GM19023 (cell line): ENCODE measurements around the gene KLF12.

ENCODE experiments used
- ATAC-seq: cut with Tn5 transposase; IDR thresholded peaks from one replicate; pipeline ENCODE4 v1.9.1; 2021; ENCODE audit warnings: mild to moderate bottlenecking, moderate library complexity; ENCODE audit not compliant: unreplicated experiment

The KLF12 gene

GRCh38 chr13:74103970-74104555 is 30.1 kb downstream of the KLF12 start:
- no peak for ATAC-seq

DNA sequence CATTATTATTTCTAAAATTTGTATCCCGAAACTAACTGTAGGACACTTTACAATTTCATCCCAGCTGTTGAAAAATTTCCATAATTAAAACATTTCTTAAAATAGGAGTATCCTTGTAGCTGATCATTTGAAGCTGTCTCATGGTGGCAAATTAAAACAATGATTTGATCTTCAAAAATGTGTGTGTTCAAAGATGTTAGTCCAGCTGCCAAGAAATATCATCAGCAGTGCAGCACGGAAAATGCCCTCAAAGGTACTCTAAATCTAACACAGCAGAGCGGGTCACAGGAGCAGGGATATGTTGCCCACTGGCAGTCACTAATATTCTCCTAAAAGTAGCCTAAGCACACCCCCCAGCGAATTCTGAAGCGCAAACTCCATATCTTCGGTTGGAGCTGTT is 31.0 kb downstream of the KLF12 start:
- ATAC-seq, result no peak

DNA sequence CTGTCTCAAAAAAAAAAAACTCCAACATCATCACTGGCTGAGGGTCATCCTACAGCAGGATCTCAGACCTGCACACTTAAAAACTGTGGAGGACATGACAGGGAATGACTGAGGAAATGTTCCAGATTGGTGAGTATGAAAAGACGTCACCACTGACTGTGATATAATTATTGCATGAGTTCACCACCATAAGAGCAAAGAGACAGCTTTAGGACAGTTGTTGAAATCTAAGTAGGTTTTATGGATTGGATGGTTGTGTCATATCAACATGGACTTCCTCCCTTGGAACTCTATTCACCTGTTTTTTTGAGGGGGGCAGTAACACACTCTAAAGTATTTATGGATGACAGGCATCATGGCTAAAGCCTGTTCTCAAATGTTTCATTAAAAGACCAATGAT is 31.5 kb downstream of the KLF12 start:
- no peak for ATAC-seq

- no peak for ATAC-seq
These were observed 32.8 kb downstream of the KLF12 start for GRCh38 chr13:74101436-74101835.

DNA sequence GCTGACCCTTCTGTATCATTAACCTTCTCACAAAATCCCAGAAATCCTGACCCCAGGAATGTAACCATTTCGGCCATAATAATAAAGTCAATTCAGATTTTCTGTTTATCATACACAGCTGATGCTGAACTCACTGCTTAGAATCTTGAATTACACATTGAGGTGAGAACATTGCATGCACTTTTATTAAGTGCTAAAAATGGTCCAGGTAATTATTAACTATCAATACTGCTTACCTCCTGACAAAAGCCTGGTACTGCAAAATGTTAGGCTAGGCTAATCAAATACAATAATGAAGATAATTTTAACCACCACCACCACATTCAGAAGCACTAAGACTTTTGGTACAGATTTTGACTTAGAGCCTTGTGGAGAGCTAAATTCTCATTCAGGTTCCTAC is 36.1 kb downstream of the KLF12 start:
- no peak for ATAC-seq

DNA sequence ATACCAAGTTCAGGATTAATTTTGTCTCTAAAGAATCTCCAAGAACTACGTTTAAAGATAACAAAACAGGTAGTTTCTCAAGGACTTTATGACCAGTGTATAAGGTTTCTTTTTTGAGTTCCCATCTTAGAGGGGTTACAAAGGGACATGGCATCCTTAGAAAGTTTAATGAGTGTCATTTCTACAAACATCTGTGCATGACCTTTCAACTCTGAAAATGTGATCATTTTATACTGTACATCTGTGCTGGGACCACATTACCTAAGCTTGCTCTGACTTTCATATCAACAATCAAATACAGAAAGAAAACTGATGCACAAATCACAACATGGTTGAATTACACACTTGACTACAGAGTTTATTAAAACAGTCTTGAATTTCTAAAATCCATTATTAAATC is 37.1 kb downstream of the KLF12 start:
- ATAC-seq, result no peak

- no peak for ATAC-seq
These were observed 40.5 kb downstream of the KLF12 start for GRCh38 chr13:74093691-74094090.

- no peak for ATAC-seq
These were observed 41.5 kb downstream of the KLF12 start for GRCh38 chr13:74092711-74093110.

GRCh38 chr13:74090869-74091605 is 43.2 kb downstream of the KLF12 start:
- no peak for ATAC-seq

DNA sequence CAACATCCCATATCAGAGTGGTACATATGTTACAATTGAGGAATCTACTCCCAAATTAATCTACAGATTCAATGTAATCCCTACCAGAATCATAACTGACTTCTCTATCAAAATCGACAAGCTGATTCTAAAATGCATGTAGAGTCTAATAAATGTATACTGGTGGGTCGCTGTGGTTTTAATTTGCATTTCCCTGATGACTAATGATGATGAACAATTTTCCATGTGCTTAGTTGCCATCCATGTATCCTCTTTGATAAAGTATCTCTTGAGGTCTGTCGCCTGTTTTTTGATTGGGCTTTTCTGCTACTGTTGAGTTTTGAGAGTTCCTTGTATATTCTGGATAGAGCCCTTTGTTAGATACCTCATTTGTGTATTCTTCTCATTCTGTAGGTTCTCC is 43.8 kb downstream of the KLF12 start:
- no peak for ATAC-seq

DNA sequence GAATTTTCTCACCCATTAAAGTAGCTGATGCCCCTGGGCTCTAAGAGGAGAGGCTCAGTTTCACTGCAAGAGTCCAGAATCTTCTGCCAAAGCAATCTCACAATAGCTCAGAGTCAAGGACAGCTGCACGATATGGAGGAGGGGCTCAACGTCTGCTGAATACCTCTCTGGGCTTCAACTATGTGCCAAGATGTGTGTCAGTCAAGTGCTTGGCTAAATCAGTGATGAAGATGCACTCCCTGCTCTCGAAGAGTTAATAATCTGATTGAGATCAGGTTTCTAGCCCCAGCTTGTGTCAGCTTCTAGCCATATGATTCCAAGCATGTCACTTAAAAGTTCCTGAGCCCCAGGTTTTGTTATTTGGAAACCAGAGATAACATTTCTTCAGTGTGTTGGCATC is 46.8 kb downstream of the KLF12 start:
- ATAC-seq, result no peak
